ENCODE measurements around the gene NOSTRIN.
"Not testable (repeated sequence)": the region's sequence is repeated elsewhere in the genome, so short reads cannot be mapped to it uniquely, and the experiment has no call there.

Gene NOSTRIN

DNA sequence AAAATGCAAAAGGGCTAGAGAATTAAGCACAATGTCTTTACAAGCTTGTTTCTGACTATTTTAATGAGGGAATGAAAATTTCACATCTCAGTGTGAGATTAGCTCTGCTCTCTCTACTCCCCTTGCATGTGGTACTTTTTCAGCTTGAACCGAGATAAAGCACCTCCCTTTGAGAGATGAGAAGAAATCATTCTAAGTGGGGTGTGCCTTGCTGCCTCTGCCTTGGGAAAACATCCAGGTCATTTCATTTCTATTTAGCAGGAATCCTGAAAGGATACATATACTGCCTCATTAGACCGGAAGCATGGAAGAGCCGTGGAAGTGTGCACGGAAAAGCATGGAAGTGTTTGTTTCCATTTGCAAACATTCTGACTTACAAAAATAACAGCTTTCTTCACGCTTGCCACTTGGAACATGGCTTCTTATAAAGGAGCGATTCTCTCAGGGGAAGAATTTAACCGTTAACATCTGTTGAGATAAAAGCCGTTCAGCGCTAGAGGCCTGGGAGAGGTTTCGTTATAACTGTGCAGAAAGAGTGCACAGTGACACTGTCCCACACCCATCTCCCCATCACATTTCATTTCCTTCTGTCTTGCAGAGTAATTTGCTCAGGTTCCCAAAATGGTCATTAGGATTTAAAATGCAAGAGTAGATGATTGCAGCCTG, 16.7 kb downstream of the NOSTRIN start:
- DNase-seq (ENCODE audit: low read depth in 2 of 2), result no peak

DNA sequence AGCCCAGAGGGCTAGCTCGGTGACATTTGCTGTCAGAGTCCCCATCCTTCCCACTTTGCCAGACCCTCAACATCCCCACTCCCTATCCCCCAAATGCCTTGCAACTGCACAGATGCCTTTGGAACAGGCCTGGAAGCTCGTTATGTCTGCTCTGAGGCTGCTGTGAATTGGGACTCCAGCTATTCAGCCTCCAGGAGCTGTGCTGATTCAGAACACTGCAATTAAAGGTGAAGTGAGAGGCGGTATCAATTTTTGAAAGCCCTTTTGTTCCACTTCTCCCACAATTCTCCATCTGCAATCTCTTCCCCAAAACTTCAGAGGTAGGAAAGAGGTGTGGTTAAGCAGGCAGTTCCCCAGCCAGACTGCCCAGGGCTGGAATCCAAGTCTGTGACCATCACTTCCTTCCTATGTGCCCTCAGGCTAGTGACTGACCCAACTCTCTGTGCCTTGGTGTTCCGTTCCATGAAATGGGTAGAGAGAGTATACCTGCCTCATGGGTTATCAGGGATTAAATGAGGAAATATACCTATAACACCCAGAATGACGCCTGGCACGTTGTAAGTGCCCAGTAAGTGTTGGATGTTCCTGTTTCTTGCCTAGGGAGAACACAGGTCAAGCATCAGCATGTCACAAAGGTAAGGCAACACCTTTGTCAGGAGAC, 17.5 kb downstream of the NOSTRIN start:
- no peak for DNase-seq (ENCODE audit: low read depth in 2 of 2)

DNA sequence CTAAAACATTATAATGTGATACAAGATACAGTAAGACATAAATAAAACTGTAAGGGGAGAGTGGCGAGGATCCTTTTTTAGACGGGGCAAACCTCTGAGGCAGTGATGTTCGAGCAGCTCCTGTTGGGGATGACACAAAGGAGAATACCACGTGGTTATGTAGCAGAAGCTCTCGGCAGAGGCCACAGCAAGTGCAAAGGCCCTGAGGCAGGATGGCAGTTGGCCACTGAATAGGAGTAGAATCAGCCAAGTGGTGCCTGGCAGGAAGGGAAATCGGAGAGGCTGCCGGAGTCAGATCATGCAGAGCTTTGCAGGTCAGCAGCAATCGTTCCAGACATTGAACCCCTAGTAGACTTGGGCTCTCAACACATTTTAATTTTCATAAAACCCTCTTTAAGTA, 19.1 kb downstream of the NOSTRIN start:
- DNase-seq (ENCODE audit: low read depth in 2 of 2), result no peak

DNA sequence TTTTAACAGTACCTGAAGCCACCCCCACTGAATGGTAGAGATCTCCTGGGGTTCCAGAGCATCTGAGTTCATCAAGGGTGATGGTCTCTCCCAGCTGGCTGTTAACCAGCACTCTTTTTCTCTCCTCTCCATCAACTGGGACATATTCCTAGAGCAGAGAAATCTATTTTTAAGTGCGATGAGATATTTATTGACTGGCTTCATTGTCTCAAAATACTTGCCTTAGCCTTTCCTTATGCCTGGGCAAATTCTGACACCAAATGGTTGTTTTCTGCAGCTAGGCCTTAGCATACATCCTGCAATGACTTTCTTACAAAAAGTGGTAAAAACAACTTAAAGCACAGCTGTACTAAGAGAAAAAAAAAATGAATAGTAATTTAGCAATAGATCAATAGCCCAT, 19.6 kb downstream of the NOSTRIN start:
- no peak for DNase-seq (ENCODE audit: low read depth in 2 of 2)

DNA sequence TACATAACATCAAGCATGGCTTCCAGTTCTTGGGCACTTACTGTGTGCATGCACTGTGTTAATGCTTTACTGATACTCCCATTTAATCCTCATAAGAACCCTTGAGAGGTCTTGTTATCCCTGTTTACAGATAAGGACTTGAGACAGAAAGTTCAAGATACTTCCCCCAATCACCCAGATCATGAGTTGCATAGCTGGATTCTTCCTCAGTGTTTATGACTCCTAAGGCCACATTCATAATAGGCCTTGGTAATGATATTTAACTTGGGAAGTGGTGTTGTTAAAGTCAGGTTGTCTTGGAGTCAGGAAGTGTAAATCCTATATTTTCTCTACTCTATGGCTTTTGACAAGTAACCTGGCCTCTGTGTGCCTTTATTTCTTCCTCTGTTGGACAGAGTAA, 22.7 kb downstream of the NOSTRIN start:
- no peak for DNase-seq (ENCODE audit: low read depth in 2 of 2)

DNA sequence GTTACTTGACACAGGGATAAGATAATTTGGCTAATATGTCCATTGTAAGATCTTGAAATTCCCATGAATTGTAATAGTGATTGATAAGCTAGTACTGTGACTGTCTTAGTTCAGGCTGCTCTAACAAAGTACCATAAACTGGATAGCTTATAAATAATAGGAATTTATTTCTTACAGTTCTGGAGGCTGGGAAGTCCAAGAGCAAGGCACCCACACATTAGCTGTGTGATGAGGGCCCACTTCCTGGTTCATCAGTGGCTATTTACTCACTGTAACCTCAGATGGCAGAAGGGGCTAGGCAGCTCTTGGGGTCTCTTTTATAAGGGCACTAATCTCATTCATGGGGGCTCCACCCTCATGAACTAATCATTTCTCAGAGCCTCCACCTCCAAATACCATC, 28.5 kb downstream of the NOSTRIN start:
- DNase-seq (ENCODE audit: low read depth in 2 of 2), result no peak

DNA sequence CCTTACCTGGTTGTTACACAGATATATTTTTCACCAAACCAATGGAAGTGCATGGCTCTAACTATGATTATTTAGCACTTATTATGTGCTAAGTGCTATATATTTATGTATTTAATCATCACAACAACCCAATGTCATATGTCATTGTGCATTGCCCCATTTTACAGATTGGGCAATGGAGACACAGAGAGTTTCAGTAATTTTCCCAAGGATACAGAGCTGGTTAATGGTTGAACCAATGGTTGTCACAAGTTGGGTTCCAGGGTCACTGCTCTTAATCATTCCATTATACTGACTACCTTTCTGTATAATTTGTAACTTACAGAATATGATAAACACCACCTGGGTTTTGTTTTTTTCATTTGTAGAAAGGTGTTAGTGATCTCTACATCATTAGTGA, 29.2 kb downstream of the NOSTRIN start:
- DNase-seq (ENCODE audit: low read depth in 2 of 2), result no peak

DNA sequence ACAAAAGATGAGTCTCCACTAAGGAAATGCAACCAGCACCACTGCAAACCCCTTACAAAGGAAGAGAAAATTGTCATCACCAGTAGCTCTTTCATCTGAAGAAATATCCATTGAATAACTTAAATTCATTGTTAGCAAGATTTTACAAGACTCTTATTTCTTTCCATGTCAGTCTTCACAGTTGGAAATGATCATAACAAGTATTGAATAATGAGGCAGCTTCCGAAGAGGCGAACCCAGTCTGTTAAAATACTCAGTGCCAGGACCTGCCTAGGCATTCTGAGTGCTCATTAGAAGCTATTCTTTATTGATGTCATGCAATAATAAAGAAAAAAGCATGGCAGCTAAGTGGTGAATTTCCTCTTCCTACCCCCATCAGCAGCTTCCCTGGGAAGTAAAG, 33.5 kb downstream of the NOSTRIN start:
- no peak for DNase-seq (ENCODE audit: low read depth in 2 of 2)

DNA sequence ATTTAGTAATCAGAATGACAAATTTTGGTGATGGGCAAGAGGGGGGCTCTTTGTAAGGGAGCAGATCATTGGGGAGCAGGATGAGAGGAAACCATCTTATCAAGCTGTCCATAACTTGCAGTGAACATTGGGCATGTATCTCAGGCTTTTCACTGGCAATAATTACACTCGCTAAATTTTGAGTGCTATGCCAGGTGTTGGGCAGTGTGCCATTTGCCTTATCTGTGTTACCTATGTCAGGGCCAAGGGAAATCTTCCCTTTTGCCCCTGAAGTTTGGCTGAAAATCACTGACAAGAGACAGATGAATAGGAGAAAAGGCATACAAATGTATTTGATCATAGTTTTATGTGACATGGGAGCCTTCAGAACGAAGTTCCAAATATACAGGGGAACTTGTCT, 39.0 kb downstream of the NOSTRIN start:
- no peak for DNase-seq (ENCODE audit: low read depth in 2 of 2)

DNA sequence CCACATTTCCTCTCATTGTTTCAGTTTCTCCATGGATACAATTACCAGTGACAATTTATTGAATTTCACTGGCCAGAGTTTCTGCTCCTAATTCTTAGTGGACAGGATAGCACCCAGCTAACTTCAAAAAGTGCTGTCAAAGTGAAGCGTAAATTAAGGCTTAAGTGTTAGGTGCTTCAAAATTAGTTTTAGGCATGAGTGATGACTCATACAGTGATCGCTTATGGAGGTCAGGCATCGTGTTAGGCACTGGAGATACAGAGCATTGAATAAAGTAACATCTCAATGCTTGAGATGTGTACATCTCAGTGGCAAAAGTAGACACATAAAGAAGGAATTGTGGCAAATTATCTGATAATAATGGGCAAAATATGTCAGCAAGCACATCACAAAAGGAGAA, 40.8 kb downstream of the NOSTRIN start:
- no peak for DNase-seq (ENCODE audit: low read depth in 2 of 2)

DNA sequence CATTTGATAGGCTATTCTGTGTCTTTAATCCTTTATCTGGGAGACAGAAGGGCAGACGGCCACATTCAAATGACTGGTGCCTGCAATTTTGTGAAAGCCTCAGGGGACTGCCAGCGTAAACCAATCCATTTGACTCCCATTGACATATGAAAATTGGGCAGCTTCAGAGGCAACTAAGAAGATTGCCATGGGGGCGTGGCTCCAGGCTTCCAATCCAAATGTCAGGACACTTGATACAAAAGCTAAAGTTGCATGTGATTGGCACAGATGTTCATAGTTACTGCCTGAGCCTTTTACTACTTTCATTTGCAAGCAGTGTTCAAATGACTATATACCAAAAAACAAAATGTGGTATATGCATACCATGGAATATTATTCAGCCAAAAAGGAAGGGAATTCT, 45.8 kb downstream of the NOSTRIN start:
- no peak for DNase-seq (ENCODE audit: low read depth in 2 of 2)

DNA sequence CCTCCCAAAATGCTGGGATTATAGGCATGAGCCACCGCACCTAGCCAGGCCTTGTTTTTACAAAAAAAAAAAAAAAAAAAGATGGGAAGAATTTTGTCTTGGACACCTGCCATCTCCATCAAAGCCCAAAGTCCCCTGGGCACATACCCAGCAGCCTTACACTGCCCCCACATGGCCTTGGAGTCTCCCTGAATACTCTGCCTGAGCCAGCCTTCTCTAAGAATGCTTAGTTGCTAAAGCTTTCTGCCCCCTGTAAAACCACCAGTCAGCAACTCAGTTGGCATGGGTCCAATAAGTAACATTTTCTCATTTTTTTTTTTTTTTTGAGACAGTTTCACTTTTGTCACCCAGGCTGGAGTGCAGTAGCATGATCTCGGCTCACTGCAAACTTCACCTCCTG, 47.2 kb downstream of the NOSTRIN start:
- DNase-seq (ENCODE audit: low read depth in 2 of 2), result no peak

DNA sequence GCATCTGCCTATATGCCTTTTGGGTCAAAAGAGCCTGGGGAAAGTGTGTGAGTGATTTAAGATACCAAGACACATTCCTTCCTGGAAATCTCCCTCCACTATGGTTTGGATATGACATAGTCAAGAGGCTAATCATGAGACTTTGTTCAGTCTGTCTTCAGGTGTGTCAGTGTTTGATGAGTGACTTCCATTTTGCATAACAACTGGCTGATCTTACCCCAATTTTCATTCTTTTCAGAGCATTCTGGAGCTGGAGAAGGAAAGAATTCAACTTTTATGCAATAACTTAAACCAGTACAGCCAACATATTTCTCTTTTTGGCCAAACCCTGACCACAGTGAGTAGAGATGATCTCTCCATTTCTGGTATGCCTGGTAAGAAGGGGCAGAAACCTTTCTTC, 48.4 kb downstream of the NOSTRIN start:
- DNase-seq (ENCODE audit: low read depth in 2 of 2), result no peak

DNA sequence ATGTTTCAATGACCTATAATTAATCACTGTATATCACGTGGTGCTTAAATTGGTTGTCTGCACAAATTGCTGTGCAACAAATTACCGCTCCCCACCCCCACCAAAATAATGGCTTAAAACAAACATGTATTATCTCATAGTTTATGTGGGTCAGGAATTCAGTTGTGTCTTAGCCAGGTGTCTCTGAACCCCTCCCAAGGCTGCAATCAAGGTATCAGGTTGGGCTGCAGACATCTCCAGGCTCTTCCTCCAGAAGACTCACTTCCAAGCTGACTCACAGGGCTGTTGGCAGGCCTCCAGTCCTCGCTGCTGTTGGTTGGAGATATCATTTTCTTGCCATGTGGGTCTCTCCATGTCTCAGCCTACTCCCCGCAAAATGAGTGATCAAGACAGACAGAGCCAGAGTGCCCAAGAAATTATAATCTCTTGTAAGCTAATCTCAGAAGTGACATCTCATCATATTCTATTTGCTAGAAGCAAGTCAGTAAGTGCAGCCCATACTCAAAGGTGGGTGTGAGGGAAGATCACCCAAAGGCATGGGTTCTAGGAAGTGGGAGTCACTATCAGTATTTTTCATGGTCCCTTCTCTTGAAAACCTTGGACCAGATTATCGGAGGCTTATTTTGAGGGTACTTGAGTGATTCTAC, 49.4 kb downstream of the NOSTRIN start:
- no peak for DNase-seq (ENCODE audit: low read depth in 2 of 2)

DNA sequence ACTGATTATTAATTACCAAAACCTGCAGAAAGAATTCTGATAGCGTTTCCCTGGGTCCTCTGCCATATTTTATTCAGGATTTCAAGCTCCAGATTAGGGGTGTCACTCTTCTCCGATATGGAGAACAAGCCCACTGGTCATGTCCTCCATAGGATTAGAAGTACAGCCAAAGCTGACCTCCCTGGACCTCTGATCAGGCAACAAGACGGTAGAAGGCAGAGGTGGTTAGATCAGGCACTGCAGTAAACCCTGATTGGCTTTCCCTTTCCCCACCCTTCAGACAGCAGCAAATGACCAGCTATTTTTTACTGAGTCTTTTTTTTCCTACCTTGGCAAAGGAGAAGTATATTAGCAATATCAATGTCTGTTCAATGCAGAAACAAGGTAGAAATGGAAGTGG, 50.0 kb downstream of the NOSTRIN start:
- no peak for DNase-seq (ENCODE audit: low read depth in 2 of 2)

DNA sequence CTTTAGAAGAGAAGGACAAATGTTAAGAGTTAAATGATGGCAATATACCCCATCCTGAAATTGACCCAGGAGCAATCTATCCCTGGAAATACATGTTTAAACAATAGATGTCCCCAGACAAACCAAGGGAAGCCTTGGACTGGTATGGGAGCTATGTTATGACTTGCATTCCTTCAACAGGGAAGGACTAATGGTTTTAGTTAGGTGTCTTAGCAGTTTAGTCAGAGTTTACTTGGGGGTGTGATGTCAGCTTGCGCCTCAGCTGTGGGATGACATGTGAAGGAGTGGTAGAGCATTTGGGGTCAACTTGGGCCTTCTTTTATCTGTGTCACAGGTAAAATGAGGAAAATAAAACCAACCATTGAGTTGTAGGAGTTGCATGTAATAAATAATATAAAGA, 51.0 kb downstream of the NOSTRIN start:
- DNase-seq (ENCODE audit: low read depth in 2 of 2), result no peak

DNA sequence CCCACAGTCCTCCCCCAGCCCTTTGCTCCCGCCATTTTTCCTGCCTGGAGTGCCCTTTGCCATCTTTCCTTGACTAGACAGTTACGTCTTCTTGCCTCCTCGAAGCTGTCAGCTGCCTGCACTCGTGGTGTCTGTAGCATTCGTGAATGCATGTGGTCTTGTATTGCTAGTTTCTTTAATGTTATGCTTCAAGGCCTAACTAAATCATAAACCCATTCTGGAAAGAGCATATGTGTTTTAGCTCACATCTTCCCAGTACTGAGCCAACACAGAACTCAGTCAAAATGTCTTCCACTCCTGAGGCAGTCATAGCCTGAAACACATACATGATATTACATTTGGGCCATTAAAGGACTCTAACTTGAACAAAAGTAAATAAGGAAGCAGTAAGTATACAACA, 52.2 kb downstream of the NOSTRIN start:
- DNase-seq (ENCODE audit: low read depth in 2 of 2), result no peak

DNA sequence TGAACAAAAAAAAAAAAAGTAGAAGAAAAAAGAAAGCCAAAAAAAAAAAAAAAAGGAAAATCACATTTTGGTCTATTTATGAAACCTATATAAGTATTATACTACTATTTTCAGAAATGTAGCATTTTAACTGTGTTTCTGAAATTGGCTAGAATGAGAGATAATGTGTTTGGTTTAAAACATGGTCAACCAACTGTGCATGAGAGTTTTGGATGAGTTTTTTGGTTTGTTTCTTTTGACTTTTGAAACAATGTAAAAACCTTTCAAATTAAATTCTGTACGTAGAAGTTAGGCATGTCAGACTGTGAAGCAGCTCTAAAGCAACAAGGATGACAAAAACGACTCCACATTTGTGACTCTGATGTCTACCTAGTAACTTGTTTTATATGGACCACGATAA, 53.2 kb downstream of the NOSTRIN start:
- no peak for DNase-seq (ENCODE audit: low read depth in 2 of 2)

DNA sequence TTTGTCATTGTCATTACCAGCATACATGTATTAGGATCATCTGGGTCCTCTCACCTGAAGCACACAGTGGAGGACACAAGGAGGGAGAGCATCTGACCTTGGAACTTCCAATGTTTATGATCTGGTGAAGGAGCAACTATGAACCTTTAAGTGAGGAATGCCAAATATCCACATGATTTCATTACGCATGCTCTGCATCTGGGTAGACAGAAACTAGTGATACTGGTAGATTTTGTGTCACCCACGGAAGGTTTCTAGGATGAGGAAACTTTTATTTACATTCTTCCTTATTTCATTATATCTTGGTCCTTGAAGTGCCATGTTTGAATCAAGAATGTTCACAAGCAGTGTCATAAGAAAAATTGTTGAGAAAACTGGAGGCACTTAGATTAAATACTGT, 55.7 kb downstream of the NOSTRIN start:
- no peak for DNase-seq (ENCODE audit: low read depth in 2 of 2)

DNA sequence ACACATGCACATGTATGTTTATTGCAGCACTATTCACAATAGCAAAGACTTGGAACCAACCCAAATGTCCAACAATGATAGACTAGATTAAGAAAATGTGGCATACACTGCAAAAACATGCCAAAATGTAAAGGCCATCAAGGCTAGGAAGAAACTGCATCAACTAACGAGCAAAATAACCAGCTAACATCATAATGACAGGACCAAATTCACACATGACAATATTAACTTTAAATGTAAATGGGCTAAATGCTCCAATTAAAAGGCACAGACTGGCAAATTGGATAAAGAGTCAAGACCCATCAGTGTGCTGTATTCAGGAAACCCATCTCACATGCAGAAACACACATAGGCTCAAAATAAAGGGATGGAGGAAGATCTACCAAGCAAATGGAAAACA, 64.7 kb downstream of the NOSTRIN start:
- not testable (repeated sequence) for DNase-seq (ENCODE audit: low read depth in 2 of 2)

DNA sequence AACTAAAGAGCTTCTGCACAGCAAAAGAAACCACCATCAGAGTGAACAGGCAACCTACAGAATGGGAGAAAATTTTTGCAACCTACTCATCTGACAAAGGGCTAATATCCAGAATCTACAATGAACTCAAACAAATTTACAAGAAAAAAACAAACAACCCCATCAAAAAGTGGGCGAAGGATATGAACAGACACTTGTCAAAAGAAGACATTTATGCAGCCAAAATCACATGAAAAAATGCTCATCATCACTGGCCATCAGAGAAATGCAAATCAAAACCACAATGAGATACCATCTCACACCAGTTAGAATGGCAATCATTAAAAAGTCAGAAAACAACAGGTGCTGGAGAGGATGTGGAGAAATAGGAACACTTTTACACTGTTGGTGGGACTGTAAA, 67.9 kb downstream of the NOSTRIN start:
- not testable (repeated sequence) for DNase-seq (ENCODE audit: low read depth in 2 of 2)

DNA sequence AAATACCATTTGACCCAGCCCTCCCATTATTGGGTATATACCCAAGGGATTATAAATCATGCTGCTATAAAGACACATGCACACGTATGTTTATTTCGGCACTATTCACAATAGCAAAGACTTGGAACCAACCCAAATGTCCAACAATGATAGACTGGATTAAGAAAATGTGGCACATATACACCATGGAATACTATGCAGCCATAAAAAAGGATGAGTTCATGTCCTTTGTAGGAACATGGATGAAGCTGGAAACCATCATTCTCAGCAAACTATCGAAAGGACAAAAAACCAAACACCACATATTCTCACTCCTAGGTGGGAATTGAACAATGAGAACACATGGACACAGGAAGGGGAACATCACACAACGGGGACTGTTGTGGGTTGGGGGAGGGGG, 68.4 kb downstream of the NOSTRIN start:
- not testable (repeated sequence) for DNase-seq (ENCODE audit: low read depth in 2 of 2)

DNA sequence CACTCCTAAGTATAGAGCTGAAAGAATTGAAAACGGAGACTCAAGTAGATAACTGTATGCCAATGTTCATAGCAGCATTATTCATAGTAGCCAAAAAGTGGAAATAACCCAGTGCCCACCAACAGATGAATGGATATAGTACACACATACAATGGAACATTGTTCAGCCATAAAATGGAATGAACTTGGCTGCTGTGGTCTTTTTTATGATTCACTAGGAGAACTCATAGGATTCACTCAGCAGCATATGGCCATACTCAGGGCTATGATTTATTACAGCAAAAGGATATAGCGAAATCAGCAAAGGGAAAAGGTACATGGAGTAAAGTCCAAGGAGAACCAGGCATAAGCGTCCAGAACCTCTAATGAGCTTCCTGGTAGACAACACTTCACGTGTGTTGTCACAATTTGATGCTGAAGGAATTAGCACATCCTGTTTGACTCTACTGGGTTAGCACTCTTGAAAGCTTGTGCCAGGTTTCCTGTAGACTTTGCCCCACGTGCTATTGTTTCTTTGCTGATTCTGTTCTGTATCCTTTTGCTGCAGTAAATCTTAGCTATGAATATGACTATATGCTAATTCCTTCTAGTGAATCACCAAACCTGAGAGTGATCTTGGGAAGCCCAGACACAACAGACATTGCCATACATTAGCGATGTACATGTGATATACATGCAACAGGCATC, 72.1 kb downstream of the NOSTRIN start:
- DNase-seq (ENCODE audit: low read depth in 2 of 2), result no peak
